ENCODE results near the gene MCTP1. TPM values are rescaled to one million over a fixed set of nuclear protein-coding genes. Genes with fewer than 3 reads are reported as not detected.

MCTP1 gene
- total RNA-seq, 1 experiment from 2014 or later, result 13.3 TPM

- H3K4me3 ChIP-seq, result no peak overlapping the region
- no peak overlapping the region for H3K27ac ChIP-seq
- 0 out of 2 replicates have a peak, but pooled peaks cover 4% of the 10 kb centered on the region for H3K36me3 ChIP-seq
- DNase-seq (ENCODE audit: low read depth in 1 of 2, low spot score in 2 of 2), result no peak
- H3K9me3 ChIP-seq (replicated peaks), result no peaks in the 10 kb centered on the region
- no peaks in the 10 kb centered on the region for H3K4me1 ChIP-seq (replicated peaks)
- H3K27me3 ChIP-seq (replicated peaks), result no peaks in the 10 kb centered on the region
These were observed 585.3 kb downstream of the MCTP1 start for GRCh38 chr5:94699562-94699961.

GRCh38 chr5:94698197-94698596 is 586.7 kb downstream of the MCTP1 start:
- no peaks in the 10 kb centered on the region for H3K27me3 ChIP-seq (replicated peaks)
- no peak overlapping the region for H3K27ac ChIP-seq
- DNase-seq (ENCODE audit: low read depth in 1 of 2, low spot score in 2 of 2), result no peak
- 0 out of 2 replicates have a peak, but pooled peaks cover 4% of the 10 kb centered on the region for H3K36me3 ChIP-seq
- no peak overlapping the region for H3K4me3 ChIP-seq
- H3K4me1 ChIP-seq (replicated peaks), result no peaks in the 10 kb centered on the region
- no peaks in the 10 kb centered on the region for H3K9me3 ChIP-seq (replicated peaks)

GRCh38 chr5:94694671-94695070 is 590.2 kb downstream of the MCTP1 start:
- peaks cover 6% of the 10 kb centered on the region; the same call in 1 of the 2 replicates for H3K4me1 ChIP-seq (replicated peaks)
- DNase-seq (ENCODE audit: low read depth in 1 of 2, low spot score in 2 of 2), result no peak
- no peaks in the 10 kb centered on the region for H3K9me3 ChIP-seq (replicated peaks)
- no peak overlapping the region for H3K4me3 ChIP-seq
- H3K36me3 ChIP-seq, result peaks cover 12% of the 10 kb centered on the region; the same call in 1 of the 2 replicates
- no peaks in the 10 kb centered on the region for H3K27me3 ChIP-seq (replicated peaks)
- H3K27ac ChIP-seq, result no peak overlapping the region

GRCh38 chr5:94693845-94694370 is 591.0 kb downstream of the MCTP1 start:
- no peak overlapping the region for H3K27ac ChIP-seq
- H3K4me1 ChIP-seq (replicated peaks), result peaks cover 6% of the 10 kb centered on the region; the same call in 1 of the 2 replicates
- peaks cover 14% of the 10 kb centered on the region; the same call in 1 of the 2 replicates for H3K36me3 ChIP-seq
- DNase-seq (ENCODE audit: low read depth in 1 of 2, low spot score in 2 of 2), result no peak
- no peaks in the 10 kb centered on the region for H3K9me3 ChIP-seq (replicated peaks)
- no peak overlapping the region for H3K4me3 ChIP-seq
- no peaks in the 10 kb centered on the region for H3K27me3 ChIP-seq (replicated peaks)

- no peak overlapping the region for H3K4me3 ChIP-seq
These were observed 591.7 kb downstream of the MCTP1 start for GRCh38 chr5:94693043-94693822.

GRCh38 chr5:94692581-94692980 is 592.3 kb downstream of the MCTP1 start:
- Histone ChIP-seq H3K4me1 (replicated peaks) (peaks cover 6% of the 10 kb centered on the region; the same call in 1 of the 2 replicates), H3K27me3 (replicated peaks) (no peaks in the 10 kb centered on the region), H3K9me3 (replicated peaks) (no peaks in the 10 kb centered on the region), H3K27ac (no peak overlapping the region), H3K4me3 (no peak overlapping the region), H3K36me3 (peaks cover 14% of the 10 kb centered on the region; the same call in 1 of the 2 replicates)
- no peak for DNase-seq (ENCODE audit: low read depth in 1 of 2, low spot score in 2 of 2)

More at GRCh38 chr5:94693043-94693822, 591.7 kb downstream of the MCTP1 start:
- Histone ChIP-seq H3K27me3 (replicated peaks) (no peaks in the 10 kb centered on the region), H3K4me1 (replicated peaks) (peaks cover 6% of the 10 kb centered on the region; the same call in 1 of the 2 replicates), H3K36me3 (peaks cover 14% of the 10 kb centered on the region; the same call in 1 of the 2 replicates), H3K9me3 (replicated peaks) (no peaks in the 10 kb centered on the region), H3K27ac (no peak overlapping the region)
- DNase-seq (ENCODE audit: low read depth in 1 of 2, low spot score in 2 of 2), result peak; percentile 52 to 86

GRCh38 chr5:94691949-94692348 is 592.9 kb downstream of the MCTP1 start:
- H3K4me3 ChIP-seq, result no peak overlapping the region
- DNase-seq (ENCODE audit: low read depth in 1 of 2, low spot score in 2 of 2), result no peak
- H3K9me3 ChIP-seq (replicated peaks), result no peaks in the 10 kb centered on the region
- H3K27ac ChIP-seq, result no peak overlapping the region
- H3K4me1 ChIP-seq (replicated peaks), result peaks cover 6% of the 10 kb centered on the region; the same call in 1 of the 2 replicates
- H3K27me3 ChIP-seq (replicated peaks), result no peaks in the 10 kb centered on the region
- H3K36me3 ChIP-seq, result peaks cover 16% of the 10 kb centered on the region

- no peaks in the 10 kb centered on the region for H3K9me3 ChIP-seq (replicated peaks)
- no peak overlapping the region for H3K4me3 ChIP-seq
- H3K27ac ChIP-seq, result no peak overlapping the region
- H3K27me3 ChIP-seq (replicated peaks), result no peaks in the 10 kb centered on the region
- DNase-seq (ENCODE audit: low read depth in 1 of 2, low spot score in 2 of 2), result no peak
- peaks cover 19% of the 10 kb centered on the region for H3K36me3 ChIP-seq
- H3K4me1 ChIP-seq (replicated peaks), result peaks cover 6% of the 10 kb centered on the region; the same call in 1 of the 2 replicates
These were observed 593.6 kb downstream of the MCTP1 start for GRCh38 chr5:94691291-94691690.

- H3K4me3 ChIP-seq, result no peak overlapping the region
- DNase-seq (ENCODE audit: low read depth in 1 of 2, low spot score in 2 of 2), result no peak
- H3K27ac ChIP-seq, result no peak overlapping the region
- H3K27me3 ChIP-seq (replicated peaks), result no peaks in the 10 kb centered on the region
- peaks cover 6% of the 10 kb centered on the region; the same call in 1 of the 2 replicates for H3K4me1 ChIP-seq (replicated peaks)
- no peaks in the 10 kb centered on the region for H3K9me3 ChIP-seq (replicated peaks)
- peaks cover 19% of the 10 kb centered on the region for H3K36me3 ChIP-seq
These were observed 594.1 kb downstream of the MCTP1 start for GRCh38 chr5:94690778-94691177.

GRCh38 chr5:94689908-94690307 is 595.0 kb downstream of the MCTP1 start:
- DNase-seq (ENCODE audit: low read depth in 1 of 2, low spot score in 2 of 2), result no peak
- no peaks in the 10 kb centered on the region for H3K27me3 ChIP-seq (replicated peaks)
- peaks cover 6% of the 10 kb centered on the region; the same call in 1 of the 2 replicates for H3K4me1 ChIP-seq (replicated peaks)
- no peak overlapping the region for H3K27ac ChIP-seq
- H3K9me3 ChIP-seq (replicated peaks), result no peaks in the 10 kb centered on the region
- H3K36me3 ChIP-seq, result peaks cover 16% of the 10 kb centered on the region
- no peak overlapping the region for H3K4me3 ChIP-seq

- Histone ChIP-seq H3K27ac (no peak overlapping the region), H3K36me3 (peaks cover 7% of the 10 kb centered on the region), H3K27me3 (replicated peaks) (no peaks in the 10 kb centered on the region), H3K4me3 (no peak overlapping the region), H3K9me3 (replicated peaks) (no peaks in the 10 kb centered on the region), H3K4me1 (replicated peaks) (no peaks in the 10 kb centered on the region)
- no peak for DNase-seq (ENCODE audit: low read depth in 1 of 2, low spot score in 2 of 2)
These were observed 601.9 kb downstream of the MCTP1 start for GRCh38 chr5:94682814-94683520.

- H3K27me3 ChIP-seq (replicated peaks), result no peaks in the 10 kb centered on the region
- no peak for DNase-seq (ENCODE audit: low read depth in 1 of 2, low spot score in 2 of 2)
These were observed 608.8 kb downstream of the MCTP1 start for GRCh38 chr5:94675965-94676618.

More at GRCh38 chr5:94675965-94676618, 608.8 kb downstream of the MCTP1 start:
- Histone ChIP-seq H3K4me3 (no peak overlapping the region), H3K27ac (no peak overlapping the region), H3K36me3 (peaks cover 6% of the 10 kb centered on the region; the same call in 1 of the 2 replicates), H3K4me1 (replicated peaks) (no peaks in the 10 kb centered on the region), H3K9me3 (replicated peaks) (no peaks in the 10 kb centered on the region)
